ENCODE results near the gene VEGFA.

VEGFA gene

DNA sequence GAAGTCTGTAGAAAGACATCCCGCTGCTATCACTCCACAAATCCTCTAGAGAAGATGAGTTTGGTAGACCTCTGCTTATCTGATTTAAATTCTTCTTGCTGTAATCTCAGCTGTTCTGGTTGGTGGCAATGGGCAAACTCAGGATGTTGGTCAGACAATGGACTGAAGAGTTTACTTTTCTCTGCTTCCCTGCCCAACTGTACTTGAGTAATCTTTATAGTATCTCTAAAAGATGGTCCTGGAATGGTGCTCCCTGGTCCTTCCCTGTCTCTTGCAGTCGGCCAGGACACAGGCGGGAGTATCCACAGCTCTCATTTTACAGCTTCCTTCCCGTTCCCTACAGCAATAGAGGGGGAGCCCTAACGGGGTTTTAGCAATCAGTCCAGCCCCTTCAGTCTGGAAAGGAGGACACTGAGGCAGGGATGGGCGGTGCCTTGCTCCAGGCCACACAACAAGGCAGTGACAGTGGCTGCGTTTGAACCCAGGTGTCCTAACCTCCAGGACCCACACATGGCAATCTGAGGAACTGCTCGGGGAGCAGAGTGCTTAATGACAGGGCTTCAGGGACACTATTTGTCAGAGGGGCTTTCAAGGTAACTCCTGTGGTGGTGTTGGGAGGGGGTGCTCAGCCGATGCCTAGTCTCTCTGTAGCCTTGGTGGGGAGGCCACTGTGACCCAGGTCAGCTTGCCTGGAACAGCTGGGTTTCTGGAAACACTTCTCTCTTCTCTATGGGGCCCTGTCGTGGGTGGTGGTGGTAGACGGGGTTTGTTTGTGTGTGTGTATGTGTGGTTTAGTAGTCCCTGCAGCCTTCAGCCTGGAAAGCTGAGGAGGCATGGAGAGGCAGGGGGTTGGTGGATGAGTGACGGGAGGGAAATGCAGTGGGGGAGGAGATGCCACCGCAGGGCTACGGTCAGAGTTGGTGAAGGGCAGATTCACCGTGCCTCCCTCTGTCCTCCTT lies 9.5 kb upstream of the VEGFA start:
- no peak for DNase-seq

DNA sequence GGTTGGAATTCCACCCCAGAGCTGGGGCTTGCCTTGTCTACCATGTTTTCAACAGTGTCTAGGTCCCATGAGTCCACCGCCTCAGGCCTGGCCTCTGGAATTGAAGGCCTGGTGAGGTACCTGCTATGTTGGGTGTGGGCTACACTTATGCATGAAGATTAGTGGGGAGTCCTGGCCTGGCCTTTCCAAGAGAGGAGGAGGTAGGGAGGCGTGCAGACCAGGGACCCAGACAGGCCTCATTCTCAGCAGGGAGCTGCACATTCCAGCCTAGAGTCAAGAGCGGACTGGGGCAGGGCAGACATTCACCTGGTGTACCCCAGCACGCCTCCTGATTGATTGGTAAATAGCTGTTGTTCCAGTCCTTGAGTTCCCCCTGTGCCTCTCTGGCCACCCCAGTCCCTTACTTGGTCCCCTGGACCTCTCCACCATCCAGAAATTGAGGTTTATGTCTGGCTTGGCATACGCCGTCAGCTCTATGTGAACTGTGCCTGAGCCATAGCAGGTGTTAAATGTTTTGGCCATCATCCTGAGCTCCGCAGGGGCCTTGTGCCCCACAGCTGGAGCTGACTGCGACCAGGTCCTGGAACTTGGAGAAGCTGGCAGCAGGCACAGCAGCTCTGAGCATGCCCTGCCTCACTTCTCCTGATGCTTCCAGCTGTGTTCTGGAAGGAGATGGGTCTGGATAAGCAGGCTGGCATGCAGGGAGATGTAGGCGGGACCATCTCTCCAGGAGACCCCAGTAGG lies 8.2 kb upstream of the VEGFA start:
- DNase-seq, result no peak

DNA sequence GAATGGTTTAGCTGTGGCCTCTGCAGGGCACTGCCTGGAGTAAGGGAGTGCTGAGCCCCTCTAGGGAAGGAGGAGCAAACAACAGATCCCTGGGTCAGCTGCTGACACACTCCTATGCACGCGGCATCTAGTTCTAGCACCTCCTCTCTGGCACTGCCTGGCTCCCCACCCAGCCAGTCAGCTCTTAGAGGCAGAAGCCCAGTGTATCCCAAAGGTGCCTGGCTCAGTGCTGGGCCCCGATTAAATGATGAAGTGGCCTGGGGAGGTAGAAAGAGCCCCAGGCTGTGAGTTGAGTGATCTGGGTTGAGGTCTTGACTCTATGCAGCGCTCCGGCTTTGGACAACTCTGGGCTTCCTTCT lies 7.6 kb upstream of the VEGFA start:
- DNase-seq, result no peak

DNA sequence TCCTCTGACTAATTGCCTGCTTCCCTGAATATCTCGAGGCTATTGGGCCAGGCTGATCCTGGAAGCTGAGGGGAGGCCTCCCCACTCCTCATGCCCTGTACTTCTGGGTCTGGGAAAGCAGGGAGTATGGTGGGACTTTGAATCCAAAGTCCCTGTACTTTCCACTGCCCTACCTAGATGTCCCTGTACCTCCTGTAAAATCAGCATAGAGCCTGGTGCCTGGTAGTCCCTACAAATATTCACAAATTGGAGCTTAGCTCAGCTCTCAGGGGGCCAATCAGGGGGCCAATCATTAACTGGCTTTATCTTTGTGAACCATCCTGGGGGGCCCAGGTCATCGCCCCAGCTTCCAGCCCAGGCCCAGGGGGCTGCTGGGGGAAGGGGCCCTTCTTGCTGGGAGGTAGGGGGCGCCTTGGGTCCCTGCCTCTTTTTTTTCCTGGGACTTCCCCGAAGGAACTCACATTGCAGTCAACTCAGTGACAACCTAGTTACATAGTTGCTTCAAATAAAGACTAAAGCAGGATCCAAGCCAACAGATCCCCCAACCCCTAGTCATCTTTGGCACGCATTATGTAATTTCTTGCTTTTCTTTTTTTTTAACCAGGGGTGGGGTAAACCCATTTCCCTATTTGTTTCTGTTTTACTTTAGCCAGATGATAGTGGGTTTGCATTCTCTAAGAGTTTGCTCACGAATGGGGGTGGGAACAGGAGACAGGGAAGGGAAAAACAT lies 6.9 kb upstream of the VEGFA start:
- no peak for DNase-seq

DNA sequence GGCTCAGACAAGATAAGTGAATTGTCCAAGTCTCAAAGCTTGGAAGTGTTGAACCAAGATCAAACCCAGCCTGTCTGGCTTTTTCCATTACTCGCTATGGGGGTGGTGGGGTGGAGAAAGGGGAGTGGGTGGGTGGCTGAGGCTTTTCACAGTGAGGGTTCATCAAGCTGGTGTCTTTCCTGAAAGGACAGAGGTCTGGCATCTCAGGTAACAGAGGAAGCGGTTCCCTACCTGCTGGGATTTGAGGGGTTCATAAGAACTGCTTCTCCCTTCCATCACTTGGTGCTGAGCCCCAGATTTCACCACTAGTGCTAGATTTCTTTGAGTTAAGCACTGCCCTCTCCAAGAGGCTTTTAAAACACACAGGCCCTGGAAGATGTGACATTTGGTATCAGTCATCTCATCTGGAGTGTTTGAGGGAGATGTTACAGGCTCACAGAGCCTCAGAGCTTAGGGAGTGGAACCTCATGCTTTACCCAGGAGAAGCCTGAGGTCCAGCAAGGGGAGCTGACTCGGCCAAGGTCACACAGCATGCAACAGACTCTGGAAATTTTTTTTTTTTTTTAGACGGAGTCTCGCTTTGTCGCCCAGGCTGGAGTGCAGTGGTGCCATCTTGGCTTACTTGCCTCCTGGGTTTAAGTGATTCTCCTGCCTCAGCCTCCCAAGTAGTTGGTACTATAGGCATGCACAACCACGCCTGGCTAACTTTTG lies 6.0 kb upstream of the VEGFA start:
- DNase-seq, result no peak

DNA sequence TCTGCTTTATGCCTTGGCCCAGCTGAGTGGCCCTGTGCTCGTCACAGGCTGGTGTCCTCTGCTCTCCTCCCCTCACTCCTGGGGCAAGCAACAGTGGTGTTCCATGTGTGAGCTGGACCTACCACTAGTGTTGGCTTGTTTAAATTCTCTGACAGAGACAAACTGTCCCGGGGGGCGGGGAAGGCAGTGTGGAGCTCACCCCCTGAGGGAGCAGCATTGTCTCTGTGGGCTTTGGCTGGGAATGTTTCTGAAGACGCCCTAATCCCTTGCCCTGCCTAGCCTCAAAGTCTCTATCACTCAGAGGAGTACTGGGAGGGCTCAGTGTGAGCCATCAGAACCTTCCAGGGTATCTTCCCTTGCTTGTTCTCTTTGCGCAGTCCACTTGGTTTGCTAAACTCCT lies 5.2 kb upstream of the VEGFA start:
- DNase-seq, result no peak

DNA sequence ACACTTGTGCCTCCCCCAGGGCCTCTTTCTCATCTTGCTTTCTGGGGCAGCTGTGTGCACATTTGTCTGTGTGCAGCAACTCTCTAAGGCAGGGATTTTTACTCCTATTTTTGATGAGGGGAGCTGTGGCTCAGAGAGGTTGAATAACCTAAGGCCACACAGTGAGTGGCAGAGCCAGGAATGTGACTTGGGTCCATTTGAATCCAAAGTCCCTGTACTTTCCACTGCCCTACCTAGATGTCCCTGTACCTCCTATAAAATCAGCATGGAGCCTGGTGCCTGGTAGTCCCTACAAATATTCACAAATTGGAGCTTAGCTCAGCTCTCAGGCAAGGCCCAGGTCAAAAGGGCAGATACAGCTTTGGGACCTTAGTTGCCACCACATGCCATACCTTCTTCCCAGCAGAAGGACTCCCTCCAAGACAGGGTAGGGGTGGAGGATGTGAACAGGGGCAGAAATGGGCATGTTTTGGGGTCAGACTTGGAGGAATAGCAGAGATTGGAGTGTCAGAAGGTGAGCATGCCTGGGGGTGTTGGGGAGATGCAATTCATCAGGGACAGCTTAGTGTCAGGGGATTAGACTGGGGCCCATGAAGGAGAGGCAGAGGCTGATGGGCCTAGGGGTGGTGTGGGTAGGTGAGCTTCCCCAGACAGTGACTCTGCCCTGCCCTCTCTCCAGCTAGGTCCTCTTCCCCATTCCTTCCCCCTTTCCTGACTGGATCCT lies 4.1 kb upstream of the VEGFA start:
- DNase-seq, result no peak

DNA sequence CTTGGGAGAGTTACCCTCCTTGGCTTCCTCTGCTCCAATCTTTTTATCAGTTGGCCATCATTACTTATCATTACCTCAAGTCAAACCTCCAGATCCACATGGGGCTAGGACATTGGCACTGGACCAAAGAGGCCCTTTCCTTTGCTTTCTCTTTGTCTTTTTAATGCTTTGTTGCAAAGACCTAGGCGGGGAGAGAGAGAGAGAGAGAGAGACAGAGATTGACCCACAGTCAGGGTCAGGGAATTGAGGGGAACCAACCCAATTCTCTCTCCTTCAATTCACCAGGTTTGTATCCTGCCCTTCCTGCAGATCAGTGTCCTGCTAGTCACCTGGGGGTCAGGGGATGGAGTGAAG lies 3.5 kb upstream of the VEGFA start:
- no peak for DNase-seq

DNA sequence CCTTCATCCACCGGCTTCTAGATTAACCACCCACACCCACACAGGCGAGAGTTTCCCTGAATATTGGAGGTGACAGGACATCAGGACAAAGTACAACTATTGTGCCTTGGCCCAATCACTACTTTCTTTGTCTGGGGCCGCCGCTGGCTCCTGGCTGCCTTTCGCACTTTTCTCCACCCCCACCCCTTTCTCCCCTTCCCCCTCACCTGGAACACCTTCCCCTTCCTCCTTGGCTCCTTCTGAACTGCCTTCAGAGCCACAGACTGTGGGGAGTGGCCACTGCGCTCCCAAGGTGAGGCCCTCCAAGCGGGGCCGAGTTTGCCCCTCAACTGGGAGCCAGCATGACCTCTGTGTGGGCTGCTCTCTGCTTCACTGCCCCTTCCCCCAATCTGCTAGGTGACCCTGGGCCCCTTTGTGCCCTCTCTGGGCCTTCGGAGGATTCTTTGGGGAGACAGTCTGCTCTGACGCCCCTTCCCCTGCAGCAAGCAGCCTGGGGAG lies 3.0 kb upstream of the VEGFA start:
- no peak for DNase-seq

DNA sequence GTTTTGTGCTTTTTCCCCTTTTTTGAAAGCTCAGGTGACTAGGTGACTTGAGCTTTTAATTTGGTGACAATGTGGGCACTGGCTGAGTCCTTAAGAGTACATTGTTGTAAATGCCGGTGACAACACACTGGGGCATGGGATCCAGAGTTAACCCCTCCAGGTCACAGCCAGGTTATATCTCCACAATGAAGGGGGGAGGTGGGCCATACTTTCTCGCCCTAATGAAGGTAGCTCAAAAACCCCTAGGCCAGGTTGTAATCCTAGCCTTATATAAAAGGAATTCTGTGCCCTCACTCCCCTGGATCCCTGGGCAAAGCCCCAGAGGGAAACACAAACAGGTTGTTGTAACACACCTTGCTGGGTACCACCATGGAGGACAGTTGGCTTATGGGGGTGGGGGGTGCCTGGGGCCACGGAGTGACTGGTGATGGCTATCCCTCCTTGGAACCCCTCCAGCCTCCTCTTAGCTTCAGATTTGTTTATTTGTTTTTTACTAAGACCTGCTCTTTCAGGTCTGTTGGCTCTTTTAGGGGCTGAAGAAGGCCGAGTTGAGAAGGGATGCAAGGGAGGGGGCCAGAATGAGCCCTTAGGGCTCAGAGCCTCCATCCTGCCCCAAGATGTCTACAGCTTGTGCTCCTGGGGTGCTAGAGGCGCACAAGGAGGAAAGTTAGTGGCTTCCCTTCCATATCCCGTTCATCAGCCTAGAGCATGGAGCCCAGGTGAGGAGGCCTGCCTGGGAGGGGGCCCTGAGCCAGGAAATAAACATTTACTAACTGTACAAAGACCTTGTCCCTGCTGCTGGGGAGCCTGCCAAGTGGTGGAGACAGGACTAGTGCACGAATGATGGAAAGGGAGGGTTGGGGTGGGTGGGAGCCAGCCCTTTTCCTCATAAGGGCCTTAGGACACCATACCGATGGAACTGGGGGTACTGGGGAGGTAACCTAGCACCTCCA lies 2.2 kb upstream of the VEGFA start:
- DNase-seq, result no peak

DNA sequence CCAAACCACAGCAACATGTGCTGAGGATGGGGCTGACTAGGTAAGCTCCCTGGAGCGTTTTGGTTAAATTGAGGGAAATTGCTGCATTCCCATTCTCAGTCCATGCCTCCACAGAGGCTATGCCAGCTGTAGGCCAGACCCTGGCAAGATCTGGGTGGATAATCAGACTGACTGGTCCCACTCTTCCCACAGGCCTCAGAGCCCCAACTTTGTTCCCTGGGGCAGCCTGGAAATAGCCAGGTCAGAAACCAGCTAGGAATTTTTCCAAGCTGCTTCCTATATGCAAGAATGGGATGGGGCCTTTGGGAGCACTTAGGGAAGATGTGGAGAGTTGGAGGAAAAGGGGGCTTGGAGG lies 1.5 kb upstream of the VEGFA start:
- DNase-seq, result no peak

DNA sequence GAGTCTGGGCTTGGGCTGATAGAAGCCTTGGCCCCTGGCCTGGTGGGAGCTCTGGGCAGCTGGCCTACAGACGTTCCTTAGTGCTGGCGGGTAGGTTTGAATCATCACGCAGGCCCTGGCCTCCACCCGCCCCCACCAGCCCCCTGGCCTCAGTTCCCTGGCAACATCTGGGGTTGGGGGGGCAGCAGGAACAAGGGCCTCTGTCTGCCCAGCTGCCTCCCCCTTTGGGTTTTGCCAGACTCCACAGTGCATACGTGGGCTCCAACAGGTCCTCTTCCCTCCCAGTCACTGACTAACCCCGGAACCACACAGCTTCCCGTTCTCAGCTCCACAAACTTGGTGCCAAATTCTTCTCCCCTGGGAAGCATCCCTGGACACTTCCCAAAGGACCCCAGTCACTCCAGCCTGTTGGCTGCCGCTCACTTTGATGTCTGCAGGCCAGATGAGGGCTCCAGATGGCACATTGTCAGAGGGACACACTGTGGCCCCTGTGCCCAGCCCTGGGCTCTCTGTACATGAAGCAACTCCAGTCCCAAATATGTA lies 957 bp upstream of the VEGFA start:
- no peak for DNase-seq

DNA sequence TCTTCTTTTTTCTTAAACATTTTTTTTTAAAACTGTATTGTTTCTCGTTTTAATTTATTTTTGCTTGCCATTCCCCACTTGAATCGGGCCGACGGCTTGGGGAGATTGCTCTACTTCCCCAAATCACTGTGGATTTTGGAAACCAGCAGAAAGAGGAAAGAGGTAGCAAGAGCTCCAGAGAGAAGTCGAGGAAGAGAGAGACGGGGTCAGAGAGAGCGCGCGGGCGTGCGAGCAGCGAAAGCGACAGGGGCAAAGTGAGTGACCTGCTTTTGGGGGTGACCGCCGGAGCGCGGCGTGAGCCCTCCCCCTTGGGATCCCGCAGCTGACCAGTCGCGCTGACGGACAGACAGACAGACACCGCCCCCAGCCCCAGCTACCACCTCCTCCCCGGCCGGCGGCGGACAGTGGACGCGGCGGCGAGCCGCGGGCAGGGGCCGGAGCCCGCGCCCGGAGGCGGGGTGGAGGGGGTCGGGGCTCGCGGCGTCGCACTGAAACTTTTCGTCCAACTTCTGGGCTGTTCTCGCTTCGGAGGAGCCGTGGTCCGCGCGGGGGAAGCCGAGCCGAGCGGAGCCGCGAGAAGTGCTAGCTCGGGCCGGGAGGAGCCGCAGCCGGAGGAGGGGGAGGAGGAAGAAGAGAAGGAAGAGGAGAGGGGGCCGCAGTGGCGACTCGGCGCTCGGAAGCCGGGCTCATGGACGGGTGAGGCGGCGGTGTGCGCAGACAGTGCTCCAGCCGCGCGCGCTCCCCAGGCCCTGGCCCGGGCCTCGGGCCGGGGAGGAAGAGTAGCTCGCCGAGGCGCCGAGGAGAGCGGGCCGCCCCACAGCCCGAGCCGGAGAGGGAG lies 580 bp downstream of the VEGFA start:
- peak; percentile 51 for DNase-seq

DNA sequence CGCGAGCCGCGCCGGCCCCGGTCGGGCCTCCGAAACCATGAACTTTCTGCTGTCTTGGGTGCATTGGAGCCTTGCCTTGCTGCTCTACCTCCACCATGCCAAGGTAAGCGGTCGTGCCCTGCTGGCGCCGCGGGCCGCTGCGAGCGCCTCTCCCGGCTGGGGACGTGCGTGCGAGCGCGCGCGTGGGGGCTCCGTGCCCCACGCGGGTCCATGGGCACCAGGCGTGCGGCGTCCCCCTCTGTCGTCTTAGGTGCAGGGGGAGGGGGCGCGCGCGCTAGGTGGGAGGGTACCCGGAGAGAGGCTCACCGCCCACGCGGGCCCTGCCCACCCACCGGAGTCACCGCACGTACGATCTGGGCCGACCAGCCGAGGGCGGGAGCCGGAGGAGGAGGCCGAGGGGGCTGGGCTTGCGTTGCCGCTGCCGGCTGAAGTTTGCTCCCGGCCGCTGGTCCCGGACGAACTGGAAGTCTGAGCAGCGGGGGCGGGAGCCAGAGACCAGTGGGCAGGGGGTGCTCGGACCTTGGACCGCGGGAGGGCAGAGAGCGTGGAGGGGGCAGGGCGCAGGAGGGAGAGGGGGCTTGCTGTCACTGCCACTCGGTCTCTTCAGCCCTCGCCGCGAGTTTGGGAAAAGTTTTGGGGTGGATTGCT lies 1.3 kb downstream of the VEGFA start:
- peak; percentile 82 for DNase-seq

DNA sequence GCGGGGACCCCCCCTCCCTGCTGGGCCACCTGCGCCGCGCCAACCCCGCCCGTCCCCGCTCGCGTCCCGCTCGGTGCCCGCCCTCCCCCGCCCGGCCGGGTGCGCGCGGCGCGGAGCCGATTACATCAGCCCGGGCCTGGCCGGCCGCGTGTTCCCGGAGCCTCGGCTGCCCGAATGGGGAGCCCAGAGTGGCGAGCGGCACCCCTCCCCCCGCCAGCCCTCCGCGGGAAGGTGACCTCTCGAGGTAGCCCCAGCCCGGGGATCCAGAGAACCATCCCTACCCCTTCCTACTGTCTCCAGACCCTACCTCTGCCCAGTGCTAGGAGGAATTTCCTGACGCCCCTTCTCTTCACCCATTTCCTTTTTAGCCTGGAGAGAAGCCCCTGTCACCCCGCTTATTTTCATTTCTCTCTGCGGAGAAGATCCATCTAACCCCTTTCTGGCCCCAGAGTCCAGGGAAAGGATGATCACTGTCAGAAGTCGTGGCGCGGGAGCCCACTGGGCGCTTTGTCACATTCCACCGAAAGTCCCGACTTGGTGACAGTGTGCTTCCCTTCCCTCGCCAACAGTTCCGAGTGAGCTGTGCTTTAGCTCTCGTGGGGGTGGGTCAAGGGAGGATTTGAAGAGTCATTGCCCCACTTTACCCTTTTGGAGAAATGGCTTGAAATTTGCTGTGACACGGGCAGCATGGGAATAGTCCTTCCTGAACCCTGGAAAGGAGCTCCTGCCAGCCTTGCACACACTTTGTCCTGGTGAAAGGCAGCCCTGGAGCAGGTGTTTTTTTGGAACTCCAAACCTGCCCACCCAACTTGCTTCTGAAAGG lies 2.1 kb downstream of the VEGFA start:
- peak; percentile 81 for DNase-seq

DNA sequence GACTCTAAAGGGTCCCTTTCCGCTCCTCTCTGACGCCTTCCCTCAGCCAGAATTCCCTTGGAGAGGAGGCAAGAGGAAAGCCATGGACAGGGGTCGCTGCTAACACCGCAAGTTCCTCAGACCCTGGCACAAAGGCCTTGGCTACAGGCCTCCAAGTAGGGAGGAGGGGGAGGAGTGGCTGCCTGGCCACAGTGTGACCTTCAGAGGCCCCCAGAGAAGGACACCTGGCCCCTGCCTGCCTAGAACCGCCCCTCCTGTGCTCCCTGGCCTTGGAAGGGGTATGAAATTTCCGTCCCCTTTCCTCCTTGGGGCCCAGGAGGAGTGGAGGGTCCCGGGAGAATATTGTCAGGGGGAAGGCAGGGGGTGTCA lies 2.7 kb downstream of the VEGFA start:
- no peak for DNase-seq

DNA sequence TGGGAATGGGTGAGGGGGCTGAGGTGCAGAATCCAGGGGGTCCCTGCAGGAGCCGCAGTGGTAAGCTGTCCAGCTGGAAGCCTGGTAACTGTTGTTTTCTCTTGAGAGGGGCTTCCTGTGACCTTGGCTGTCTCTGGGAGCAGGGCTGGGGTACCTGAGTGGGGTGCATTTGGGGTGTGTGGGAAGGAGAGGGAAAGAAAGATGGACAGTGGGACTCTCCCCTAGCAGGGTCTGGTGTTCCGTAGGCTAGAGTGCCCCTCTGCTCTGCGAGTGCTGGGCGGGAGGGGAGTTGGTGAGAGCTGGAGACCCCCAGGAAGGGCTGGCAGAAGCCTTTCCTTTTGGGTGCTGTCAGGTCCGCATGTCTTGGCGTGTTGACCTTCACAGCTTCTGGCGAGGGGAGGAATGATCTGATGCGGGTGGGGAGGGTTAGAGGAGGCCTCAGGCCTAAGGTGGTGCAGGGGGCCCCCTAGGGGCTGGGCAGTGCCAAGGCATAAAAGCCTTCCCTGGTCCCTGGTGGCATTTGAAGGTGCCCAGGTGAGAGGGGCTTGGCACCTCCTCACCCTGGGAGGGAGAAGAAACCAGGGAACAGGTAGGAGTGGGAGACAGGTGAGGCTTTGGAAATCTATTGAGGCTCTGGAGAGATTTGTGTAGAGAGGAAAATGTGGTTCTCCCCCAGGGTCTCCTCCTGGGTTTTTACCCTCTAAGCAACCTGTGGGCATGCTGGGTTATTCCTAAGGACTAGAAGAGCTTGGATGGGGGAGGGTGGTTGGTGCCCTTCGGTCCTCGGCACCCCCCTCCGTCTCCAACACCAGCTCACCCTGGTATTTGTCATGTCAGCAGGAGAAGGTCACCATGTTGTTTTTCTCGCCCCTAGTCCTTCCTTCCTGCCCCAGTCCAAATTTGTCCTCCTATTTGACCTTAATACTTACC lies 3.3 kb downstream of the VEGFA start:
- peak; percentile 69 for DNase-seq

Data from activated naive CD4-positive, alpha-beta T cell treated with anti-CD3 and anti-CD28 coated beads, Interleukin-2, amount 50 U/mL, for 16 hours (primary cell).